Ovary (tissue), 9 donors: Measurements from ENCODE around the gene ZMYM4. TPM values are rescaled to one million over a fixed set of nuclear protein-coding genes. Genes with fewer than 3 reads are reported as not detected.

Experiments used
- DNase-seq, 5 donors: peaks; one replicate each; pipeline ENCODE4 v3.0.0-alpha.2; 2019 to 2020
- H3K27ac ChIP-seq, 2 donors: fragments of 200-600 bp; one replicate each; pipeline versions ENCODE4 v1.5.1 to v1.8.0; 2019 to 2022
- H3K27me3 ChIP-seq: fragments of 200-600 bp; one replicate; pipeline ENCODE4 v1.8.0; 2022
- H3K36me3 ChIP-seq: fragments of 200-600 bp; sonication (generic); one replicate; pipeline ENCODE4 v1.5.1; 2019
- H3K4me1 ChIP-seq: one replicate; pipeline ENCODE4 v1.8.1; 2013; ENCODE audit warnings: mild to moderate bottlenecking, moderate library complexity; ENCODE audit not compliant: insufficient read depth
- H3K4me3 ChIP-seq: fragments of 200-600 bp; sonication (generic); one replicate; pipeline ENCODE4 v1.5.1; 2017
- H3K9me3 ChIP-seq, 2 donors: fragments of 200-600 bp in 1 of 2; sonication (generic) in 1 of 2; one replicate each; pipeline versions ENCODE4 v1.5.1 to v1.8.1; 2013 to 2019; ENCODE audit warnings: mild to moderate bottlenecking in 1 of 2, moderate library complexity in 1 of 2
- EP300 ChIP-seq: sonication (generic); formaldehyde crosslinking; IDR thresholded peaks from one replicate; pipeline ENCODE4 v1.6.1; 2017; ENCODE audit warnings: antibody characterized with exemption
- POLR2A ChIP-seq: fragments of 450-650 bp; IDR thresholded peaks from one replicate; pipeline ENCODE4 v1.6.1; 2017; ENCODE audit warnings: antibody characterized with exemption, mild to moderate bottlenecking, moderate library complexity
- WGBS, 3 donors: extraction: QIAGEN DNeasy Blood & Tissue Kit in 1 of 3; methylation state at CpG; one replicate each; pipeline versions ENCODE4 v1.1.5 to v1.1.7; 2013 to 2017; 5-methylcytosine and 5-hydroxymethylcytosine counted together
- intact Hi-C, 4 donors: fragments of 100-400 bp; cut with DNase I; formaldehyde crosslinking; loops; one replicate each; pipeline versions ENCODE4 v1.11.0 to v1.15.1; 2022 to 2023
- polyA plus RNA-seq, 2 donors: library from polyadenylated mRNA; stranded (reverse); fragments of 200-250 nt in 1 of 2; fragments of 350-450 nt in 1 of 2; fragmentation: Illumina TruSeq in 1 of 2; extraction: RNeasy Lipid Tissue Mini Kit (QIAGEN cat#74804) in 1 of 2; gene quantifications; one replicate each; pipeline ENCODE4 v1.2.3, GENCODE V29; 2013 to 2014
- total RNA-seq, 7 donors: library from RNA; depleted of rRNA in 2 of 7; stranded (reverse); fragments of >200 nt in 2 of 7; fragmentation: NEBNext Ultra II Directional in 3 of 7; extraction: Animal tissue kit (Norgen Biotek cat#: 25700) in 3 of 7; gene quantifications; one replicate each; pipeline versions ENCODE4 v1.1.0 to v1.2.4, GENCODE V29; 2016 to 2023
- TF ChIP-seq, protein P1 (sequence below), 3 donors: fragments of 450-650 bp in 2 of 3; fragments of 200-600 bp in 1 of 3; IDR thresholded peaks; one replicate each; pipeline versions ENCODE4 v1.5.1 to v1.8.0; 2016 to 2022; ENCODE audit warnings: antibody characterized with exemption in 3 of 3, mild to moderate bottlenecking in 1 of 3
- donor health status: DM: no; HTN: no; CAD: no; lungs with moderate emphysema.
- donor health status: DM: no; HTN: no; CAD: no.
- donor health status: Bipolar disorder and iron deficiency.
- donor health status: DM: yes; HTN: yes; CAD: no.
- donor health status: DM: no; HTN: no; CAD: no.
- donor health status: DM: yes; HTN: yes; CAD: no.

Gene ZMYM4
- total and polyA plus RNA-seq, 9 donors: 15.9 to 77.2 (median 52.2) TPM

DNA sequence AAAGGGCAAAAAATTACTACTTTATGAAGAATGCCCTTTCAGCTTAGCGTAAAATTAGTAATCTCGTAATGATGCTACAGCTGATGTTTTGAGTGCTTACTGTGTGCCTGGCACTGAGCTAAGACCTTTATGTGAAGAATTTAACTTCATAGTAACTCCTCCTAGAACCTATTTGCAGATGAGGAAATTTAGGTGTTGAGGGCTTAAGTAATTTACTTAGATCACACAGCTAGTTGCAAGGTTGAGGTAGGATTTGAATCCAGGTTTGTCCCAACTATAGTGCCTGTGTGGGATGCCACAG lies 1.4 kb downstream of the ZMYM4 start:
- intact Hi-C loops: no loop called here

DNA sequence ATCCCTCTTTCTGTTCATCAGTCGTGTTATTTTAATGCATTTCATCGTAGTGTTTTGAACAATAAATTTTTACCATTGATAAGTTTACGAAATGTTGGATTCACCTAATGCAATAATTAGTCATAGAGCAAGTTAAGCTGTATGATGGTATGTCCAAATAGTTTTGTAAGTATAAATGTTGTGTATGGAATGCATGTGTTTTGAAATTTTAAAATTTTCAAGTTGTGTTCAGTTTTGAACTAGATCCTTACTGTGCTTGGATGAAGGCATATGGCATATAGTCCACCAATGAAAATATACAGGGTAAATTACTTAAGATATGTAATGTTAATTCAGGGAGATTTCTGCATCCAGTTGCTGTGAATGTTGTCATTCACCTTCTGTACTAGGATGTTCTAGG lies 2.3 kb downstream of the ZMYM4 start:
- no peaks in the 10 kb centered on the region for H3K9me3 ChIP-seq
- no peaks in the 10 kb centered on the region for H3K36me3 ChIP-seq
- no peak overlapping the region for H3K27ac ChIP-seq
- 82 to 89% (median 84%) methylated on average over 3 of the region's 3 CpGs for WGBS, 3 donors
- DNase-seq: no peak
- no peak overlapping the region for H3K4me3 ChIP-seq
- no peaks in the 10 kb centered on the region for H3K27me3 ChIP-seq
- H3K4me1 ChIP-seq: peaks cover 2% of the 10 kb centered on the region
- TF ChIP-seq EP300 (no peak), POLR2A (no peak)
- TF ChIP-seq, protein P1, sequence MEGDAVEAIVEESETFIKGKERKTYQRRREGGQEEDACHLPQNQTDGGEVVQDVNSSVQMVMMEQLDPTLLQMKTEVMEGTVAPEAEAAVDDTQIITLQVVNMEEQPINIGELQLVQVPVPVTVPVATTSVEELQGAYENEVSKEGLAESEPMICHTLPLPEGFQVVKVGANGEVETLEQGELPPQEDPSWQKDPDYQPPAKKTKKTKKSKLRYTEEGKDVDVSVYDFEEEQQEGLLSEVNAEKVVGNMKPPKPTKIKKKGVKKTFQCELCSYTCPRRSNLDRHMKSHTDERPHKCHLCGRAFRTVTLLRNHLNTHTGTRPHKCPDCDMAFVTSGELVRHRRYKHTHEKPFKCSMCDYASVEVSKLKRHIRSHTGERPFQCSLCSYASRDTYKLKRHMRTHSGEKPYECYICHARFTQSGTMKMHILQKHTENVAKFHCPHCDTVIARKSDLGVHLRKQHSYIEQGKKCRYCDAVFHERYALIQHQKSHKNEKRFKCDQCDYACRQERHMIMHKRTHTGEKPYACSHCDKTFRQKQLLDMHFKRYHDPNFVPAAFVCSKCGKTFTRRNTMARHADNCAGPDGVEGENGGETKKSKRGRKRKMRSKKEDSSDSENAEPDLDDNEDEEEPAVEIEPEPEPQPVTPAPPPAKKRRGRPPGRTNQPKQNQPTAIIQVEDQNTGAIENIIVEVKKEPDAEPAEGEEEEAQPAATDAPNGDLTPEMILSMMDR (IDR thresholded peaks at IDR 0.05): no peak
- intact Hi-C loops: no loop called here

More for the DNA sequence above, 1.4 kb downstream of the ZMYM4 start:
- Histone ChIP-seq H3K27me3 (no peaks in the 10 kb centered on the region), H3K27ac (no peak overlapping the region), H3K36me3 (no peaks in the 10 kb centered on the region), H3K4me1 (peaks cover 5% of the 10 kb centered on the region), H3K9me3 (no peaks in the 10 kb centered on the region), H3K4me3 (peak overlapping the region; percentile 70)
- TF ChIP-seq EP300 (no peak), POLR2A (no peak)
- TF ChIP-seq, protein P1 (IDR thresholded peaks at IDR 0.05): no peak
- 41 to 55% (median 41%) methylated on average over 2 of the region's 2 CpGs for WGBS, 3 donors
- no peak for DNase-seq

DNA sequence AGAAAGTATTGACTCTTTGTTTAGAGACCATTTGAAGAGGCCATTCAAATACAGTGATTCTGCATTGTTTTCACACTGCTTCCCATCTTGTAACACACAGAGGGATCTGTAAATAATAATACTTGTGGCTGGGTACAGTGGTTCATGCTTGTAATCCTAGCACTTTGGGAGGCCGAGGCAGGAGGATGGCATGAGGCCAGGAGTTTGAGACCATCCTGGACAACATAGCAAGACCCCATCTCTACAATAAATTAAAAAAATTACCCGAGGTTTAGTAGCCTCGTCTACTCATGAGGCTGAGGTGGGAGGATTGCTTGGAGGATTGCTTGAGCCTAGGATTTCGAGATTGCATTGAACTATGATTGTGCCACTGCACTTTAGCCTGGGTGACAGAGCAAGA lies 5.7 kb downstream of the ZMYM4 start:
- H3K27ac ChIP-seq: no peak overlapping the region
- WGBS, 3 donors: 74 to 87% (median 85%) methylated on average over 4 of the region's 4 CpGs
- no peak for DNase-seq
- H3K9me3 ChIP-seq: no peaks in the 10 kb centered on the region
- H3K4me1 ChIP-seq: peaks cover 2% of the 10 kb centered on the region
- no peak overlapping the region for H3K4me3 ChIP-seq
- H3K27me3 ChIP-seq: no peaks in the 10 kb centered on the region
- H3K36me3 ChIP-seq: no peaks in the 10 kb centered on the region
- no peak for TF ChIP-seq EP300
- TF ChIP-seq, protein P1 (IDR thresholded peaks at IDR 0.05): no peak
- TF ChIP-seq POLR2A: no peak
- intact Hi-C loops: no loop called here

DNA sequence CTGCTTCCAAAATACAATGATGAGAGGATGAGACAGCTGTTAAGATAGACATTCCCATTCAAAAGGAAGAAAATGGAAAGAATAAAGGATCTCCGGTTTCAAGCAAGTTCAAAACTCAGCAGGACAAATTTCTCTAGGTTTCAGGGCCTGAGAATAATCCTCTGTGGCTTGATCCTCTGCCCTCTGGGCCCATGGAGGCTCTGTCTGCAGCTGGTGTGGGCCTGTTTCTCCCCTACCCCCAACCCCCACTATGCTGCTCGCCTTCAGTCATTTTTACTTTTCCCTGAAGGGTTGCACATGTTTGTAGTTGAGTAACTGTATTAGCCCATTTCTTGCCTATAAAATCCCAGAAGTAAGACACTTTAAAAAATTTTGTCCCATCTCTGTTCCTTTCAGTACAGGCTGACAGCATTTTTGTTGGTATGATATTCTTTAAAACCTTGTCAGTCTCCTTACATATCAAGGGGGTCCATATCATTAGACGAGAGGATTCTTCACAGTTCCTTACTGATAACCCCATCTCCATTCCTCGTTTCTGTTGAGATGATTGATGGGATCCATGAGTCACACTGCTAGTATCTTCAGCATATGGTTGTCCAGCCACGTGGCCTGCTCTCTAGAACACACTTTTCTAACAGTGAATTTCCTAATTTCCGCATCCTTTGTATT lies 10.5 kb downstream of the ZMYM4 start:
- 68 to 85% (median 83%) methylated on average over 6 of the region's 6 CpGs for WGBS, 3 donors
- no peak for DNase-seq
- H3K36me3 ChIP-seq: no peaks in the 10 kb centered on the region
- no peak overlapping the region for H3K4me3 ChIP-seq
- H3K4me1 ChIP-seq: peaks cover 3% of the 10 kb centered on the region
- H3K27ac ChIP-seq: no peak overlapping the region
- intact Hi-C loops: no loop called here
- no peak for TF ChIP-seq POLR2A
- no peak for TF ChIP-seq EP300
- TF ChIP-seq, protein P1 (IDR thresholded peaks at IDR 0.05): no peak
- H3K27me3 ChIP-seq: no peaks in the 10 kb centered on the region
- no peaks in the 10 kb centered on the region for H3K9me3 ChIP-seq
